Activated naive CD4-positive, alpha-beta T cell treated with anti-CD3 and anti-CD28 coated beads, Interleukin-2, amount 10 ng/mL, durations not matched to agents 7 days and 5 days (primary cell): Measurements from ENCODE around the gene SUGT1.
"Not testable (repeated sequence)": the region's sequence is repeated elsewhere in the genome, so short reads cannot be mapped to it uniquely, and the experiment has no call there.

Source experiments
- CTCF ChIA-PET: fragments of 350-600 bp; sonication (Branson Sonifier 250); formaldehyde crosslinking; loops from one replicate; lab custom pipeline; 2021; ENCODE audit warnings: antibody characterized with exemption; lab: Charles Lee
- DNase-seq: peaks from one replicate; pipeline ENCODE4 v3.0.0-alpha.2; 2020
- H3K27ac Mint-ChIP-seq: one replicate; pipeline ENCODE4 v1.8.0; 2021; ENCODE audit warnings: mild to moderate bottlenecking, moderate library complexity, mixed read lengths
- H3K27me3 Mint-ChIP-seq: one replicate; pipeline ENCODE4 v1.8.0; 2021; ENCODE audit warnings: mild to moderate bottlenecking, mixed read lengths
- H3K36me3 Mint-ChIP-seq: one replicate; pipeline ENCODE4 v1.8.0; 2021; ENCODE audit warnings: mixed read lengths
- H3K4me1 Mint-ChIP-seq: one replicate; pipeline ENCODE4 v1.8.0; 2021; ENCODE audit warnings: mixed read lengths
- H3K4me3 Mint-ChIP-seq: one replicate; pipeline ENCODE4 v1.8.0; 2021; ENCODE audit warnings: mild to moderate bottlenecking, moderate library complexity, mixed read lengths
- H3K9me3 Mint-ChIP-seq: one replicate; pipeline ENCODE4 v1.8.0; 2021; ENCODE audit warnings: mixed read lengths

Gene SUGT1

GRCh38 chr13:52695856-52696255 is 43.2 kb downstream of the SUGT1 start:
- Mint-ChIP-seq H3K4me1 (peaks cover 23% of the 10 kb centered on the region), H3K27me3 (no peaks in the 10 kb centered on the region), H3K27ac (no peak overlapping the region), H3K9me3 (no peaks in the 10 kb centered on the region), H3K36me3 (peaks cover 9% of the 10 kb centered on the region), H3K4me3 (no peak overlapping the region)
- no peak for DNase-seq
- CTCF ChIA-PET: no interaction called here

GRCh38 chr13:52696566-52696965 is 43.9 kb downstream of the SUGT1 start:
- Mint-ChIP-seq H3K27me3 (no peaks in the 10 kb centered on the region), H3K4me1 (peaks cover 19% of the 10 kb centered on the region), H3K9me3 (no peaks in the 10 kb centered on the region), H3K36me3 (peaks cover 5% of the 10 kb centered on the region), H3K4me3 (no peak overlapping the region), H3K27ac (no peak overlapping the region)
- no peak for DNase-seq
- CTCF ChIA-PET: interaction anchor here (0.9 kb wide), 1 partner anchor 32 kb away, joined by 3 read pairs; no protein-coding TSS in a partner anchor

GRCh38 chr13:52701728-52702465 is 49.3 kb downstream of the SUGT1 start:
- Mint-ChIP-seq H3K27me3 (no peaks in the 10 kb centered on the region), H3K27ac (no peak overlapping the region), H3K9me3 (no peaks in the 10 kb centered on the region), H3K4me3 (no peak overlapping the region), H3K4me1 (no peaks in the 10 kb centered on the region), H3K36me3 (peaks cover 1% of the 10 kb centered on the region)
- CTCF ChIA-PET: interaction anchor here (1.1 to 1.7 kb wide), 3 partner anchors 9 to 37 kb away, joined by 3 to 6 read pairs (median 3); no protein-coding TSS in a partner anchor
- no peak for DNase-seq

- Mint-ChIP-seq H3K36me3 (peaks cover 1% of the 10 kb centered on the region), H3K4me3 (no peak overlapping the region), H3K9me3 (no peaks in the 10 kb centered on the region), H3K4me1 (no peaks in the 10 kb centered on the region), H3K27ac (no peak overlapping the region), H3K27me3 (no peaks in the 10 kb centered on the region)
- DNase-seq: no peak
- CTCF ChIA-PET: no interaction called here
Measured at GRCh38 chr13:52703482-52703881, 50.8 kb downstream of the SUGT1 start.

DNA sequence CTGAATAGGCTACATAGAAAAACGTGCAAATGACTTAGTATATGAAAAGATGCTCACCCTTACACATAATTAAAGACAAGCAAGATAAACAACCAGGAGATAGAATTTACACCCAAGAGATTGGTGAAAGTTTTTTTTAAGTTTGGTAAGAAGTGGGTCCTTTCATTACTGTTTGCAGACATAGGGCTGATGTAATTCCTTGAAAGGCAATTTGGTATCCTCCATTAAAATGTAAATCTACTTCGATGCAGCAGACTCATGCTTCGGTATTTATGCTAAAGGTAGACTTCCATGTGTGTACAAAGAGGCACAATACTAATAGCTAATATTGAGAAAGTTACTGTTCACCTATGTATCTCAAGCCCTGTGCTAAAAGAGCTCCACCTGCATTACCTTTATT is 53.4 kb downstream of the SUGT1 start:
- Mint-ChIP-seq H3K4me1 (no peaks in the 10 kb centered on the region), H3K27me3 (no peaks in the 10 kb centered on the region), H3K27ac (no peak overlapping the region), H3K36me3 (no peaks in the 10 kb centered on the region), H3K4me3 (no peak overlapping the region), H3K9me3 (no peaks in the 10 kb centered on the region)
- no peak for DNase-seq
- CTCF ChIA-PET: no interaction called here

DNA sequence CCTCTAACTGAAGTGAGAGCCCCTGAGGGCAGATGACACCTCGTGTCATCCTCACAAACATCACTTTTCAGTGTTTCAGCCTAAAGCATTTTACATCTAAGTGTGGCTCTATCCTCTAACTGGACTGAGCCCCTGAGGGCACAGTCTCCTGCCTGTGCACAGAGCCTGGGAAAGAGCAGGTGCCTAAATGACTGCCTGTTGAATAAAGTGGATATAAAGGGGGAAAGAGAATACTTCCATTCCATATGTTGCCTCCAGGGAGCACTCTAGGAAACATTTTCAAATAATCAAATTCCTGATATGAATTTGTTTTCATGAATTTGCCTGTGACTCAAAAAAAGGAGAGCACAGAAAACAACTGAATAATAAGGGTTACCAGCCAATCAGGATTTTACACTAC is 54.7 kb downstream of the SUGT1 start:
- no peak overlapping the region for H3K27ac Mint-ChIP-seq
- no peaks in the 10 kb centered on the region for H3K9me3 Mint-ChIP-seq
- no peaks in the 10 kb centered on the region for H3K36me3 Mint-ChIP-seq
- no peaks in the 10 kb centered on the region for H3K4me1 Mint-ChIP-seq
- no peak for DNase-seq
- no peak overlapping the region for H3K4me3 Mint-ChIP-seq
- CTCF ChIA-PET: no interaction called here
- no peaks in the 10 kb centered on the region for H3K27me3 Mint-ChIP-seq

GRCh38 chr13:52708266-52708665 is 55.6 kb downstream of the SUGT1 start:
- H3K36me3 Mint-ChIP-seq, DNase-seq, H3K27ac Mint-ChIP-seq, H3K4me3 Mint-ChIP-seq, H3K4me1 Mint-ChIP-seq, CTCF ChIA-PET, H3K9me3 Mint-ChIP-seq, H3K27me3 Mint-ChIP-seq: not testable (repeated sequence)

DNA sequence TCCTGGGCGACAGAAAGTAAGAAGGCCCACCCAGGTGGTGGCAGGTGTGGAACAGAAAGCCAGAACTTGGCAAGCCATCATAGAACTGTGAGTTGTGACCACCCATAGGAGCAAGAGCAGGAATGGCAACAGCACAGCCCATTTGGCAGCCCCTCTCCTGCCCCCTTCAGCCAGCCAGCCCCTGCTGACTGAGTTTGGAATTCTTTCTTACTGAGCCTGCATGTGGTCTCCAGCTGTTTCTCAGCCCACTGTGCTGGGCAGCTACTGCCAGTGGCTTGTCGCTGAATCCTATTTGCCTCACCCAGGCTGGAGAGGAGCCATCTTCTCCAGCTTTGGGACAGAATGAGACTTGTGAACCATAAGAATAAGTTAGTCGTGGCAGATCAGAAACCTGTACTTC is 58.6 kb downstream of the SUGT1 start:
- no peaks in the 10 kb centered on the region for H3K36me3 Mint-ChIP-seq
- CTCF ChIA-PET: interaction anchor here (1.0 kb wide), 1 partner anchor 10 kb away, joined by 3 read pairs; no protein-coding TSS in a partner anchor
- H3K4me1 Mint-ChIP-seq: no peaks in the 10 kb centered on the region
- no peaks in the 10 kb centered on the region for H3K9me3 Mint-ChIP-seq
- no peaks in the 10 kb centered on the region for H3K27me3 Mint-ChIP-seq
- H3K4me3 Mint-ChIP-seq: no peak overlapping the region
- no peak for DNase-seq
- no peak overlapping the region for H3K27ac Mint-ChIP-seq

DNA sequence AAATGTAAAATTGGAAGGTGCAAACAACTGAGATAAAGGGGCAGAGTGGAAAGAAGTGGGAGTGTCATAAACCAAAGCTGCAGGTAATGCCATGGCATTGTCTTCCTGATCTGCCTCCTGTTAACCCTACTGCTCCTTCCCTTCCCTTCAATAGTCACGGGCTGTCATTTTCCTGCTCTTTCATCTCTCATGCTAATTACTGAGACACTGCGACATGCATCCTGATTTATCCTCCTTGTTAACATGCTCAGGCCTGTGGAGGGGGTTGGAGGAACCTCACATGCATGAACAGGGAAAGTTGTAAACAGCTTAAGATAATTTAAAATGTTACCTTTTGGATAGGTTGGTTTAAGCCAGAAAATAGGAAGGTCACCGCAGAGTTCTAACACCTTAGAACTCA is 59.7 kb downstream of the SUGT1 start:
- Mint-ChIP-seq H3K27me3 (no peaks in the 10 kb centered on the region), H3K4me3 (no peak overlapping the region), H3K36me3 (no peaks in the 10 kb centered on the region), H3K4me1 (no peaks in the 10 kb centered on the region), H3K27ac (no peak overlapping the region), H3K9me3 (no peaks in the 10 kb centered on the region)
- CTCF ChIA-PET: no interaction called here
- no peak for DNase-seq

GRCh38 chr13:52713894-52714293 is 61.3 kb downstream of the SUGT1 start:
- no peak overlapping the region for H3K4me3 Mint-ChIP-seq
- H3K9me3 Mint-ChIP-seq: peaks cover 5% of the 10 kb centered on the region
- no peaks in the 10 kb centered on the region for H3K36me3 Mint-ChIP-seq
- no peaks in the 10 kb centered on the region for H3K27me3 Mint-ChIP-seq
- H3K27ac Mint-ChIP-seq: no peak overlapping the region
- DNase-seq: no peak
- H3K4me1 Mint-ChIP-seq: no peaks in the 10 kb centered on the region
- CTCF ChIA-PET: no interaction called here

- H3K4me1 Mint-ChIP-seq, H3K27me3 Mint-ChIP-seq, H3K36me3 Mint-ChIP-seq: not testable (repeated sequence)
Measured at GRCh38 chr13:52720904-52721303, 68.3 kb downstream of the SUGT1 start.

GRCh38 chr13:52721356-52721755 is 68.7 kb downstream of the SUGT1 start:
- H3K36me3 Mint-ChIP-seq, H3K27ac Mint-ChIP-seq, H3K4me1 Mint-ChIP-seq, H3K4me3 Mint-ChIP-seq, H3K27me3 Mint-ChIP-seq, DNase-seq, H3K9me3 Mint-ChIP-seq: not testable (repeated sequence)
- CTCF ChIA-PET: interaction anchor here (1.1 kb wide), 1 partner anchor 56 kb away, joined by 3 read pairs; no protein-coding TSS in a partner anchor

More at GRCh38 chr13:52720904-52721303, 68.3 kb downstream of the SUGT1 start:
- DNase-seq, CTCF ChIA-PET, H3K4me3 Mint-ChIP-seq, H3K27ac Mint-ChIP-seq, H3K9me3 Mint-ChIP-seq: not testable (repeated sequence)

DNA sequence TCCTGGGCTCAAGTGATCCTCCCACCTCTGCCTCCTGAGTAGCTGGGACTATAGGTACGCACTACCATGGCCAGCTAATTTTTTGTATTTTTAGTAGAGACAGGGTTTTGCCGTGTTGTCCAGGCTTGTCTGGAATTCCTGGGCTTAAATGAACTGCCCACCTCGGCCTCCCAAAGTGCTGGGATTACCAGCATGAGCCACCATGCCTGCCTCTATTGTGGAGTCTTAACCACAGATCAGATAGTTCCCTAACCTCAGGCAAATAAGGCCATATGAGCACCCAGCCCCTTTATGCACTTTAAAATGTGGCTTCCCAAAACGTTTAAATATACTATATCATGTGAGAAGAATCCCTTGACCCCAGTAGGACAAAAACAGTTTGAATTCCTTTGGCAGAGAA is 70.5 kb downstream of the SUGT1 start:
- H3K9me3 Mint-ChIP-seq: peaks cover 5% of the 10 kb centered on the region
- peaks cover 4% of the 10 kb centered on the region for H3K27me3 Mint-ChIP-seq
- CTCF ChIA-PET: no interaction called here
- no peaks in the 10 kb centered on the region for H3K36me3 Mint-ChIP-seq
- H3K4me1 Mint-ChIP-seq: no peaks in the 10 kb centered on the region
- H3K27ac Mint-ChIP-seq: no peak overlapping the region
- no peak for DNase-seq
- H3K4me3 Mint-ChIP-seq: no peak overlapping the region

- H3K36me3 Mint-ChIP-seq: no peaks in the 10 kb centered on the region
- no peak overlapping the region for H3K4me3 Mint-ChIP-seq
- CTCF ChIA-PET: no interaction called here
- no peak for DNase-seq
- H3K27me3 Mint-ChIP-seq: peaks cover 3% of the 10 kb centered on the region
- H3K4me1 Mint-ChIP-seq: no peaks in the 10 kb centered on the region
- no peaks in the 10 kb centered on the region for H3K9me3 Mint-ChIP-seq
- no peak overlapping the region for H3K27ac Mint-ChIP-seq
Measured at GRCh38 chr13:52725302-52725701, 72.7 kb downstream of the SUGT1 start.

DNA sequence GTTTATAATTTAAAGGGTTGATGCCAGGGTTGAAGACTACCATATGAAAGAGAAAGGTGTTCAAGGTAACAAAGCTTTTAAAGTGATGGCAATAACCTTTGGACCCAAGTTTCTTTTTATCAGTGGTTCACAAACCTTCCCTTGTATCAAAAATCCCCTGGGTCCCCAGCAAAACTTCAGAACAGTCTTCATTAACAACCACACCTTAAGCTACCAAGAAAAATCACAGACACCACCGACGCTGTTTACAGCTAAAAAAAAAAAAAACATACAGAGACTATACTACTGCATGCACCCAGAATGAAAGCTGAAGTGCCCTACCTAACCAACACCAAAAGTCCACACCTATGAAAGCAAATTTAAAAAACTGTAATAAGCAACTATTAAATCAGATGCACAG is 73.6 kb downstream of the SUGT1 start:
- H3K27ac Mint-ChIP-seq: no peak overlapping the region
- H3K36me3 Mint-ChIP-seq: no peaks in the 10 kb centered on the region
- H3K27me3 Mint-ChIP-seq: no peaks in the 10 kb centered on the region
- no peak for DNase-seq
- H3K9me3 Mint-ChIP-seq: no peaks in the 10 kb centered on the region
- H3K4me1 Mint-ChIP-seq: no peaks in the 10 kb centered on the region
- no peak overlapping the region for H3K4me3 Mint-ChIP-seq
- CTCF ChIA-PET: no interaction called here
